GM15510 (cell line): ENCODE data around the gene TRAPPC5.

Experiments
- POLR2A ChIP-seq: IDR thresholded peaks from 3 replicates; pipeline ENCODE4 v1.6.1; 2011; ENCODE audit warnings: borderline replicate concordance; ENCODE audit not compliant: insufficient read length; ENCODE audit errors: extremely low read depth

Gene TRAPPC5

GRCh38 chr19:7642295-7643030 is 38.2 kb upstream of the TRAPPC5 start:
- TF ChIP-seq POLR2A, result no peak

- no peak for TF ChIP-seq POLR2A
Observed at GRCh38 chr19:7643031-7643415, 37.6 kb upstream of the TRAPPC5 start.

GRCh38 chr19:7644550-7644877 is 36.1 kb upstream of the TRAPPC5 start:
- no peak for TF ChIP-seq POLR2A

- no peak for TF ChIP-seq POLR2A
Observed at GRCh38 chr19:7645163-7645562, 35.5 kb upstream of the TRAPPC5 start.

- no peak for TF ChIP-seq POLR2A
Observed at GRCh38 chr19:7645656-7646425, 34.8 kb upstream of the TRAPPC5 start.

- TF ChIP-seq POLR2A, result no peak
Observed at GRCh38 chr19:7646426-7646700, 34.3 kb upstream of the TRAPPC5 start.

- TF ChIP-seq POLR2A, result no peak
Observed at GRCh38 chr19:7647156-7647555, 33.5 kb upstream of the TRAPPC5 start.

- no peak for TF ChIP-seq POLR2A
Observed at GRCh38 chr19:7648265-7649014, 32.2 kb upstream of the TRAPPC5 start.

GRCh38 chr19:7650148-7650547 is 30.5 kb upstream of the TRAPPC5 start:
- no peak for TF ChIP-seq POLR2A

GRCh38 chr19:7652061-7652641 is 28.5 kb upstream of the TRAPPC5 start:
- TF ChIP-seq POLR2A, result no peak

- no peak for TF ChIP-seq POLR2A
Observed at GRCh38 chr19:7654401-7654800, 26.2 kb upstream of the TRAPPC5 start.

GRCh38 chr19:7655581-7655980 is 25.1 kb upstream of the TRAPPC5 start:
- no peak for TF ChIP-seq POLR2A

- TF ChIP-seq POLR2A, result no peak
Observed at GRCh38 chr19:7657131-7657751, 23.4 kb upstream of the TRAPPC5 start.

- peak; percentile 32 for TF ChIP-seq POLR2A
Observed at GRCh38 chr19:7658219-7658686, 22.4 kb upstream of the TRAPPC5 start.
